ENCODE measurements around the gene SMIM31. TPM values are rescaled to one million over a fixed set of nuclear protein-coding genes. Genes with fewer than 3 reads are reported as not detected.

SMIM31 gene
- total RNA-seq, 4 donors from 2014 or later = not detected

DNA sequence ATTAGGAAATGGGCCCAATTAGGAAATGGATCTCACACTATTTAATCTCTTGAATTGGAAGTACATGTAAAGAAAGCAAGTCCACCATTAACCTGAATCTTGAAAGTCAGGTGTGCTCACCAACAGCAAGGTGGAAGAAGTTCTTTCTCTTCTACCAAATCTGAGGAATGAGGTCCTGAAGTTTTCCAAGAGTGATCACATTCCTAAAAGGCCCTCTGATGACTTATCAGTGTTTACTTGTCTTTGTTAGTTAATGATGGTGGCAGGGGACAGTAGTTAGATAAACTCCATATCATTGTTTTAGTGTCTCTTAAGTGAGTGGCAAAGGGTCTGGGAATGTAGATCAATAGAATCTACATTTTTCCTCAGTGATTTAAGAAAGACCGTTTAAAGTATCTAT is 61.8 kb downstream of the SMIM31 start:
- Histone ChIP-seq H3K27ac (no peak overlapping the region), H3K36me3 (no peaks in the 10 kb centered on the region), H3K9me3 (no peaks in the 10 kb centered on the region), H3K4me1 (no peaks in the 10 kb centered on the region), H3K4me3 (no peak overlapping the region), H3K27me3 (no peaks in the 10 kb centered on the region)
- 66% methylated on average over 1 of the region's 1 CpG for WGBS
- no peak for DNase-seq (ENCODE audit: low spot score in 2 of 2)
- TF ChIP-seq POLR2A (IDR thresholded peaks at IDR 0.05) (no peak), EP300 (IDR thresholded peaks at IDR 0.05) (no peak), POLR2AphosphoS5 (IDR thresholded peaks at IDR 0.05) (no peak)
- TF ChIP-seq, protein P1, sequence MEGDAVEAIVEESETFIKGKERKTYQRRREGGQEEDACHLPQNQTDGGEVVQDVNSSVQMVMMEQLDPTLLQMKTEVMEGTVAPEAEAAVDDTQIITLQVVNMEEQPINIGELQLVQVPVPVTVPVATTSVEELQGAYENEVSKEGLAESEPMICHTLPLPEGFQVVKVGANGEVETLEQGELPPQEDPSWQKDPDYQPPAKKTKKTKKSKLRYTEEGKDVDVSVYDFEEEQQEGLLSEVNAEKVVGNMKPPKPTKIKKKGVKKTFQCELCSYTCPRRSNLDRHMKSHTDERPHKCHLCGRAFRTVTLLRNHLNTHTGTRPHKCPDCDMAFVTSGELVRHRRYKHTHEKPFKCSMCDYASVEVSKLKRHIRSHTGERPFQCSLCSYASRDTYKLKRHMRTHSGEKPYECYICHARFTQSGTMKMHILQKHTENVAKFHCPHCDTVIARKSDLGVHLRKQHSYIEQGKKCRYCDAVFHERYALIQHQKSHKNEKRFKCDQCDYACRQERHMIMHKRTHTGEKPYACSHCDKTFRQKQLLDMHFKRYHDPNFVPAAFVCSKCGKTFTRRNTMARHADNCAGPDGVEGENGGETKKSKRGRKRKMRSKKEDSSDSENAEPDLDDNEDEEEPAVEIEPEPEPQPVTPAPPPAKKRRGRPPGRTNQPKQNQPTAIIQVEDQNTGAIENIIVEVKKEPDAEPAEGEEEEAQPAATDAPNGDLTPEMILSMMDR (IDR thresholded peaks at IDR 0.05) = no peak

DNA sequence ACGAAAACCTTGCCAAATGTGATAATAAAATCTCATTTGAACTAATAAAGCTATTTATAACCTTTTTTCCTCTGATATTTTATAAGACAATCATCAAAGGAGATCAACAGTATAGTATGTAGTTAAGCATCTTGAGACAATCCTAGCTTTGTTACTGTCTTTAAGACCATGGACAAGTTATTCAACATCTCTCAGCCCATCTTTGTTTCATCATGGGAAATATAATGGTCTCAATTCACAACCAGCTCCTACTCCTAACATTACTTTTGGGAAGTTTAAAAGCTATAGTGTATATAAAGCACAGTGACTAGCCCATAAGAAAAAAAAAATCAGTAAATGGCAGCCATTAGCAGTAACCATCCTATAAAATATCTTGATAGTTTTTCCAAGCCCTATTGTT is 65.4 kb downstream of the SMIM31 start:
- H3K4me1 ChIP-seq = no peaks in the 10 kb centered on the region
- DNase-seq (ENCODE audit: low spot score in 2 of 2) = no peak
- no peak overlapping the region for H3K4me3 ChIP-seq
- TF ChIP-seq EP300 (IDR thresholded peaks at IDR 0.05) (no peak), POLR2AphosphoS5 (IDR thresholded peaks at IDR 0.05) (no peak), POLR2A (IDR thresholded peaks at IDR 0.05) (no peak)
- TF ChIP-seq, protein P1 (IDR thresholded peaks at IDR 0.05) = no peak
- H3K9me3 ChIP-seq = no peaks in the 10 kb centered on the region
- no peaks in the 10 kb centered on the region for H3K27me3 ChIP-seq
- H3K27ac ChIP-seq = no peak overlapping the region
- WGBS = 81% methylated on average over 1 of the region's 1 CpG
- no peaks in the 10 kb centered on the region for H3K36me3 ChIP-seq

GRCh38 chr4:164821711-164822110 is 67.8 kb downstream of the SMIM31 start:
- Histone ChIP-seq H3K4me3 (no peak overlapping the region), H3K36me3 (no peaks in the 10 kb centered on the region), H3K27me3 (no peaks in the 10 kb centered on the region), H3K27ac (no peak overlapping the region), H3K4me1 (no peaks in the 10 kb centered on the region), H3K9me3 (no peaks in the 10 kb centered on the region)
- DNase-seq (ENCODE audit: low spot score in 2 of 2) = no peak
- WGBS = 51% methylated on average over 4 of the region's 4 CpGs
- TF ChIP-seq POLR2AphosphoS5 (IDR thresholded peaks at IDR 0.05) (no peak), POLR2A (IDR thresholded peaks at IDR 0.05) (no peak), EP300 (IDR thresholded peaks at IDR 0.05) (no peak)
- TF ChIP-seq, protein P1 (IDR thresholded peaks at IDR 0.05) = no peak

GRCh38 chr4:164824581-164824980 is 70.7 kb downstream of the SMIM31 start:
- WGBS = 87% methylated on average over 4 of the region's 4 CpGs
- H3K4me1 ChIP-seq = no peaks in the 10 kb centered on the region
- no peak for TF ChIP-seq POLR2AphosphoS5 (IDR thresholded peaks at IDR 0.05)
- TF ChIP-seq, protein P1 (IDR thresholded peaks at IDR 0.05) = no peak
- no peak for TF ChIP-seq EP300 (IDR thresholded peaks at IDR 0.05)
- no peak for TF ChIP-seq POLR2A (IDR thresholded peaks at IDR 0.05)
- no peak for DNase-seq (ENCODE audit: low spot score in 2 of 2)
- no peak overlapping the region for H3K4me3 ChIP-seq
- H3K9me3 ChIP-seq = no peaks in the 10 kb centered on the region
- H3K36me3 ChIP-seq = no peaks in the 10 kb centered on the region
- no peak overlapping the region for H3K27ac ChIP-seq
- H3K27me3 ChIP-seq = no peaks in the 10 kb centered on the region

DNA sequence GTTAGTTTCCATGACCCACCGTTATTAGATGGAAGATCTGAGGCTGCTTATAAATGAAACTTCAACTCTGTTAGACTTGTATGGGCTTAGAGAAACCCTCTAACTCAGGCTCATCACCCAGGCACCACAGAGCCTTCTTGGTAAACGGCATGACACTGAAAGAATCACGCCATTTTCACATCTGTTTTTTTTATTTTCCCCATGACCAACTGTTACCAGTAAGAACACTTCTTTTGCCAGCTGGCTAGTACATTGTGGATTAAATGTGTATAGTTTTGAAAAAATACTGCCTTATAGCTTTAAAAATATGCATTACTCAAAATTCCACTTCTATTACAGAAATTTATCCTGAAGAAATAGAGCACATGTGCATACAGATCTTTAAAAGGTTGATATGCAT is 75.0 kb downstream of the SMIM31 start:
- Histone ChIP-seq H3K27me3 (no peaks in the 10 kb centered on the region), H3K27ac (no peak overlapping the region), H3K9me3 (no peaks in the 10 kb centered on the region), H3K4me1 (no peaks in the 10 kb centered on the region), H3K36me3 (no peaks in the 10 kb centered on the region), H3K4me3 (no peak overlapping the region)
- no peak for TF ChIP-seq EP300 (IDR thresholded peaks at IDR 0.05)
- TF ChIP-seq, protein P1 (IDR thresholded peaks at IDR 0.05) = no peak
- no peak for TF ChIP-seq POLR2A (IDR thresholded peaks at IDR 0.05)
- TF ChIP-seq POLR2AphosphoS5 (IDR thresholded peaks at IDR 0.05) = no peak
- no peak for DNase-seq (ENCODE audit: low spot score in 2 of 2)
- 76% methylated on average over 3 of the region's 3 CpGs for WGBS
